WI38 (cell line): Measurements from ENCODE around the gene KAT6B.

Source experiments
- H3K4me3 ChIP-seq: 2 replicates; pipeline ENCODE4 v1.5.1; 2011; ENCODE audit warnings: low read depth, mild to moderate bottlenecking, control low read depth, low read length
- CTCF ChIP-seq: IDR thresholded peaks from 2 replicates; pipeline ENCODE4 v1.5.1; 2012; ENCODE audit warnings: low read depth, mild to moderate bottlenecking, control low read depth, low read length

Gene KAT6B

GRCh38 chr10:75029857-75030256, 203.5 kb downstream of the KAT6B start:
- no peak for TF ChIP-seq CTCF

DNA sequence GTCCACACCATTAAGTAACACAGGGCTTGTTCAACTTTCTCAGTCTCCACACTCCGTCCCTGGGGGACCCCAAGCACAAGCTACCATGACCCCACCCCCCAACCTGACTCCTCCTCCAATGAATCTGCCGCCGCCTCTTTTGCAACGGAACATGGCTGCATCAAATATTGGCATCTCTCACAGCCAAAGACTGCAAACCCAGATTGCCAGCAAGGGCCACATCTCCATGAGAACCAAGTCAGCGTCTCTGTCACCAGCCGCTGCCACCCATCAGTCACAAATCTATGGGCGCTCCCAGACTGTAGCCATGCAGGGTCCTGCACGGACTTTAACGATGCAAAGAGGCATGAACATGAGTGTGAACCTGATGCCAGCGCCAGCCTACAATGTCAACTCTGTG, 204.0 kb downstream of the KAT6B start:
- TF ChIP-seq CTCF: no peak
- H3K4me3 ChIP-seq: no peak overlapping the region

More at GRCh38 chr10:75029857-75030256, 203.5 kb downstream of the KAT6B start:
- no peak overlapping the region for H3K4me3 ChIP-seq

DNA sequence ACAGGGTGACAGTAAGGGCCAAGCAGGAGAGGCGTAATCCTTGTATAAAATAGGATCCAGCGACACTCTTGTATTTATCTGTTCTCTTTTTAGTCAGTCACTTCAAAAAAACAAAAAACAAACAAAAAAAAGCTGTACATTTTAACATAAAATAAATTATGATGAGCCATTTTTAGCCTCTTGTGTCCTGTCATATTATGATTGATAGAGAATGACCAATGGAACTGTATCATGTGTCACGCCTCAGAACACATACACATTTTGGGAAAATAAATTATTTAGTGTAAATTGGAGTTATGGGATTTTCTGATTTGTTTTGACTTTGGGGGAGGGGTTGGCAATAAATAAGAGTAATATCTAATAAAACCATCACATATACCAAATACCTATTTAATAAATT, 205.7 kb downstream of the KAT6B start:
- no peak for TF ChIP-seq CTCF

GRCh38 chr10:75032813-75033212, 206.4 kb downstream of the KAT6B start:
- TF ChIP-seq CTCF: no peak
- no peak overlapping the region for H3K4me3 ChIP-seq

More for the DNA sequence above, 205.7 kb downstream of the KAT6B start:
- no peak overlapping the region for H3K4me3 ChIP-seq

DNA sequence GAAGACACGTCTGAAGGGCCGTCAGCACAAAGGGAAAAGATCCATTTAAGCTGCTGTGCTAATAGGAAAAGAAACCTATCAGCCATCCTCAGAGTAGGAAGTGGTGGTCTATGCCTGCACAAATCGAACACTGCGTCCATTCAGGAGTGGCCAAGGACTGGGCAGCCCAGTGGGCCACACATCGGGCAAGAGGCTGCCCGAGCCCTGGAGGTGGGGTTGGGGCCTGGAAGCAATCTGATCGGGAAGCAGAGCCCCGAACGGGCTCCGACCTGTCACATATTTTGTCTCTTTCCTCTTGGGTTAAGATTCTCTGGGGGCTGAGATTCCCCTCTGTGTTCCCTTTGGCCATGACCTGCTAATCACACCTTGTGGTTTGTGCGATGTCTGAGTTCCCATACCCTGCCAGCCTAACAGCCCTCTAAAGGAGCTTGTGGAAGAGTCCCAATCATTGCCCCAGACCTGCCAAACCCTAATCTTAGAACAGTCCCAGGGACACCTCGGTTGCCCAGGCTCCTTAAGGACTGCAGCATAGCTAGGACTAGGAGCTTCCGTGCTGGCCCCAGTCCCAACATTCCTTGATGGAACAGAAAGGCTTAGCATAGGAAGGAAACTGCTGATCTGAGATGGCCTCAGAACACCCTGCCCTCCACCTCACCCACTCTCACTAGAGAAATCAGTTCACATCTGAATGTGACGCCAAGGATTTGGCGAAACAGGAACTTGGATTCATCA, 207.2 kb downstream of the KAT6B start:
- no peak for TF ChIP-seq CTCF

GRCh38 chr10:75034131-75034512, 207.7 kb downstream of the KAT6B start:
- TF ChIP-seq CTCF: no peak
- H3K4me3 ChIP-seq: no peak overlapping the region

More for the DNA sequence above, 207.2 kb downstream of the KAT6B start:
- no peak overlapping the region for H3K4me3 ChIP-seq

- no peak for TF ChIP-seq CTCF
- H3K4me3 ChIP-seq: no peak overlapping the region
Measured at GRCh38 chr10:75034714-75035258, 208.4 kb downstream of the KAT6B start.
